Body of pancreas (tissue), 4 donors: Measurements from ENCODE around the gene MSN. TPM values are rescaled to one million over a fixed set of nuclear protein-coding genes. Genes with fewer than 3 reads are reported as not detected.
"Not testable (repeated sequence)": the region's sequence is repeated elsewhere in the genome, so short reads cannot be mapped to it uniquely, and the experiment has no call there.

ENCODE experiments used
- ATAC-seq: fragments of 150-250 bp; one replicate; pipeline ENCODE4 v1.9.1; 2016
- DNase-seq, 4 donors: peaks; one replicate each; pipeline ENCODE4 v3.0.0-alpha.2; 2019
- H3K27ac ChIP-seq, 4 donors: fragments of 200-600 bp; sonication (generic); 1 replicate in 3 of 4; 2 replicates in 1 of 4; pipeline versions ENCODE4 v1.5.1 to v1.6.1; 2016 to 2019; ENCODE audit warnings: mild to moderate bottlenecking in 1 of 4, mixed read lengths in 1 of 4, moderate library complexity in 1 of 4
- H3K27me3 ChIP-seq, 2 donors: fragments of 200-600 bp; sonication (generic); one replicate each; pipeline ENCODE4 v1.6.0; 2016; ENCODE audit warnings: mild to moderate bottlenecking in 1 of 2
- H3K36me3 ChIP-seq, 2 donors: fragments of 200-600 bp; sonication (generic); replicated peaks in 1 of 2; 2 replicates each; pipeline ENCODE4 v1.5.1; 2016; ENCODE audit warnings: low read depth in 2 of 2; ENCODE audit not compliant: insufficient read depth in 1 of 2
- H3K4me1 ChIP-seq: fragments of 200-600 bp; sonication (generic); one replicate; pipeline ENCODE4 v1.6.0; 2016
- H3K4me3 ChIP-seq, 2 donors: fragments of 200-600 bp; sonication (generic); 1 replicate in 1 of 2; 2 replicates in 1 of 2; pipeline ENCODE4 v1.5.1; 2016 to 2019
- H3K9me3 ChIP-seq, 3 donors: fragments of 200-600 bp; sonication (generic); 1 replicate in 2 of 3; 2 replicates in 1 of 3; pipeline ENCODE4 v1.5.1; 2016
- CTCF ChIP-seq, 7 experiments: fragments of 450-650 bp in 4 of 7; fragments of 200-600 bp in 3 of 7; sonication (generic) in 3 of 7; IDR thresholded peaks; one replicate each; pipeline ENCODE4 v1.5.1; 2016 to 2019; ENCODE audit warnings: antibody characterized with exemption in 7 of 7
- POLR2A ChIP-seq, 3 donors: fragments of 450-650 bp; IDR thresholded peaks; one replicate each; pipeline ENCODE4 v1.6.1; 2016; ENCODE audit warnings: antibody characterized with exemption in 3 of 3, mild to moderate bottlenecking in 2 of 3
- WGBS, 2 donors: methylation state at CpG; one replicate each; pipeline ENCODE4 v1.1.5; 2017; 5-methylcytosine and 5-hydroxymethylcytosine counted together
- intact Hi-C: fragments of 100-400 bp; cut with DNase I; formaldehyde crosslinking; loops from one replicate; pipeline ENCODE4 v1.15.1; 2023
- total RNA-seq, 2 donors: library from RNA; depleted of rRNA; stranded (reverse); fragments of >200 nt; gene quantifications; one replicate each; pipeline ENCODE4 v1.1.0, GENCODE V29; 2016

Gene MSN
- total RNA-seq, 2 donors from 2014 or later = 49.1 to 50.8 TPM

- intact Hi-C loops = no loop called here
- 51 to 92% methylated on average over 2 to 3 of the region's 3 CpGs for WGBS, 2 donors
- Histone ChIP-seq H3K4me3 (no peak overlapping the region), H3K27me3 (no peaks in the 10 kb centered on the region), H3K4me1 (no peaks in the 10 kb centered on the region), H3K27ac (no peak overlapping the region), H3K36me3 (no peaks in the 10 kb centered on the region), H3K9me3 (no peaks in the 10 kb centered on the region)
- TF ChIP-seq CTCF (IDR thresholded peaks at IDR 0.05) (no peak), POLR2A (IDR thresholded peaks at IDR 0.05) (no peak)
- ATAC-seq (no peak), DNase-seq (peak in 1 of 4 donors; percentile 2)
Observed at GRCh38 chrX:65635378-65635777, 32.1 kb upstream of the MSN start.

GRCh38 chrX:65635822-65636221 is 31.6 kb upstream of the MSN start:
- Histone ChIP-seq H3K36me3 (no peaks in the 10 kb centered on the region), H3K4me1 (no peaks in the 10 kb centered on the region), H3K4me3 (no peak overlapping the region), H3K27ac (no peak overlapping the region), H3K27me3 (no peaks in the 10 kb centered on the region), H3K9me3 (no peaks in the 10 kb centered on the region)
- intact Hi-C loops = no loop called here
- DNase-seq (no peak), ATAC-seq (no peak)
- TF ChIP-seq CTCF (IDR thresholded peaks at IDR 0.05) = no peak
- no peak for TF ChIP-seq POLR2A (IDR thresholded peaks at IDR 0.05)
- 32 to 46% methylated on average over 2 of the region's 2 CpGs for WGBS, 2 donors

GRCh38 chrX:65636261-65636660 is 31.2 kb upstream of the MSN start:
- not testable (repeated sequence) for H3K9me3 ChIP-seq

GRCh38 chrX:65637335-65637734 is 30.1 kb upstream of the MSN start:
- Histone ChIP-seq H3K27me3 (no peaks in the 10 kb centered on the region), H3K36me3 (no peaks in the 10 kb centered on the region), H3K27ac (no peak overlapping the region), H3K4me3 (no peak overlapping the region), H3K9me3 (no peaks in the 10 kb centered on the region), H3K4me1 (no peaks in the 10 kb centered on the region)
- intact Hi-C loops = no loop called here
- DNase-seq (no peak), ATAC-seq (no peak)
- 59 to 90% methylated on average over 3 to 5 of the region's 5 CpGs for WGBS, 2 donors
- TF ChIP-seq POLR2A (IDR thresholded peaks at IDR 0.05) (no peak), CTCF (IDR thresholded peaks at IDR 0.05) (no peak)

More at GRCh38 chrX:65636261-65636660, 31.2 kb upstream of the MSN start:
- ATAC-seq, H3K27me3 ChIP-seq, intact Hi-C loops, H3K27ac ChIP-seq, H3K4me3 ChIP-seq, DNase-seq, H3K36me3 ChIP-seq, H3K4me1 ChIP-seq: not testable (repeated sequence)
- 31 to 68% methylated on average over 3 of the region's 4 CpGs for WGBS, 2 donors

GRCh38 chrX:65642914-65643491 is 24.5 kb upstream of the MSN start:
- peaks cover 25% of the 10 kb centered on the region for H3K4me1 ChIP-seq
- no peaks in the 10 kb centered on the region for H3K27me3 ChIP-seq
- no peaks in the 10 kb centered on the region for H3K9me3 ChIP-seq
- H3K4me3 ChIP-seq = no peak overlapping the region
- peak overlapping the region; percentile 15 to 63 (median 49) for H3K27ac ChIP-seq
- ATAC-seq (peak; percentile 68), DNase-seq (peak in 2 of 4 donors; percentile 15 to 17)
- H3K36me3 ChIP-seq = no peaks in the 10 kb centered on the region
- TF ChIP-seq CTCF (IDR thresholded peaks at IDR 0.05) (no peak), POLR2A (IDR thresholded peaks at IDR 0.05) (no peak)
- 8 to 15% methylated on average over 3 of the region's 3 CpGs for WGBS, 2 donors
- intact Hi-C loops = no loop called here
